ENCODE measurements around the gene GRAP2. TPM values are rescaled to one million over a fixed set of nuclear protein-coding genes. Genes with fewer than 3 reads are reported as not detected.

The GRAP2 gene
- total RNA-seq, 4 donors from 2014 or later, result 0.97 to 2.0 TPM; not detected in 2

GRCh38 chr22:39939830-39940229 is 38.9 kb downstream of the GRAP2 start:
- Histone ChIP-seq H3K9me3 (no peaks in the 10 kb centered on the region), H3K36me3 (no peaks in the 10 kb centered on the region), H3K4me3 (no peak overlapping the region), H3K27ac (no peak overlapping the region), H3K4me1 (no peaks in the 10 kb centered on the region), H3K27me3 (no peaks in the 10 kb centered on the region)
- no peak for DNase-seq
- intact Hi-C loops (cut with DNase I; ENCODE audit: low total_unique reads), result no loop called here
- TF ChIP-seq CTCF (IDR thresholded peaks at IDR 0.05) (no peak), POLR2A (IDR thresholded peaks at IDR 0.05) (no peak)

- intact Hi-C loops (cut with DNase I; ENCODE audit: low total_unique reads), result no loop called here
- no peaks in the 10 kb centered on the region for H3K27me3 ChIP-seq
- H3K4me3 ChIP-seq, result no peak overlapping the region
- no peaks in the 10 kb centered on the region for H3K9me3 ChIP-seq
- no peak for TF ChIP-seq CTCF (IDR thresholded peaks at IDR 0.05)
- TF ChIP-seq POLR2A (IDR thresholded peaks at IDR 0.05), result no peak
- H3K27ac ChIP-seq, result no peak overlapping the region
- no peaks in the 10 kb centered on the region for H3K4me1 ChIP-seq
- no peak for DNase-seq
- H3K36me3 ChIP-seq, result no peaks in the 10 kb centered on the region
Observed at GRCh38 chr22:39940757-39941305, 39.9 kb downstream of the GRAP2 start.

DNA sequence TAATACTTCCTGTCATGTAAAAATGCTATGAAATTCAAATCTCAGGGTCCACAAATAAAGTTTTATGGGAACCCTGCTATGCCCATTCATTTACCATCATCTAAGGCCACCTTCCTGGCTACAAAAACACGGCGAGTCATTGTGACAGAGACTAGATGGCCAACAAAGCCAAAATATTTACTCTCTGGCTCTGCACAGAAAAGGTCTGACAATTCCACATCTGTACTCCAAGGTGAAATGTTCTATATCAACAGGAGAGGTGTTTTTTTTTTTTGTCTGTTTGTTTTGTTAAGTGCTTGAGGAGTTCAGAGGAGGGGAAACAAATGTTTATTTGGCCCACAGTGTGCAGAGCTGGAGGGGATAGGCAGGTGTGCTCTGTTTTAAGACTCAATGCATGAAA is 40.7 kb downstream of the GRAP2 start:
- DNase-seq, result no peak
- no peaks in the 10 kb centered on the region for H3K27me3 ChIP-seq
- intact Hi-C loops (cut with DNase I; ENCODE audit: low total_unique reads), result no loop called here
- H3K4me1 ChIP-seq, result no peaks in the 10 kb centered on the region
- H3K4me3 ChIP-seq, result no peak overlapping the region
- H3K9me3 ChIP-seq, result no peaks in the 10 kb centered on the region
- TF ChIP-seq POLR2A (IDR thresholded peaks at IDR 0.05) (no peak), CTCF (IDR thresholded peaks at IDR 0.05) (no peak)
- no peaks in the 10 kb centered on the region for H3K36me3 ChIP-seq
- H3K27ac ChIP-seq, result no peak overlapping the region

DNA sequence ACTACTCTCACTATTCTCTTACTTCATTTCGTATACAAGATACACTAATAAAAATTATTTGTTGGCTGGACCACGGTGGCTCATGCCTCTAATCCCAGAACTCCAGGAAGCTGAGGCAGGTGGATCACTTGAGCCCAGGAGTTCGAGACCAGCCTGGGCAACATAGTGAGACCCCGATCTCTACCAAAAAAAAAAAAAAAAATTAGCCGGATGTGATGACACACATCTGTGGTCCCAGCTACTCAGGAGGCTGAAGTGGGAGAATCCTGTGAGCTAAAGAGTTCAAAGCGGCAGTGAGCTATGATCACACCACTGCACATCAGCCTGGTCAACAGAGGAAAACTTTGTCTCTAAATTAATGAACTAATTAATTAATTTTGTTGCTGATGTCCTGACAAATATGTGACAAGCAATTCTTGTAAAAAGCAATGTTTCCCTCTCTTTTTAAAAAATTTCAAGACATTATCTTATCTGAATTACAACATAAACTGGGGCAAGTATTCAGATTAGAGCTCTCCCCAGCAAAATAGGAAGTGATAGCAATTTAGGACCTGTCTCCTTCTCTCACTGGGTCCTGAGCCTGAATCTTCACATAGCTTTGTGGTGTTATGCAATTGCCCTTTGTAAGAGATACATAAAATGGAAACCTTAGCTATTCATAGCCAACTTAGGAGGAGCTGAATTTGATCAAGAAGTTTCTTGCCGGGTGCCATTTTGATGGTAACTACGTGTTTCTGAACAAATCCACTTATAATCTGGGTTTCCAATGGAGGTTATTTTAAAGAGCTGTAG is 41.8 kb downstream of the GRAP2 start:
- no peaks in the 10 kb centered on the region for H3K9me3 ChIP-seq
- TF ChIP-seq POLR2A (IDR thresholded peaks at IDR 0.05), result no peak
- TF ChIP-seq CTCF (IDR thresholded peaks at IDR 0.05), result no peak
- no peak overlapping the region for H3K27ac ChIP-seq
- H3K27me3 ChIP-seq, result no peaks in the 10 kb centered on the region
- no peaks in the 10 kb centered on the region for H3K36me3 ChIP-seq
- H3K4me1 ChIP-seq, result no peaks in the 10 kb centered on the region
- no peak for DNase-seq
- intact Hi-C loops (cut with DNase I; ENCODE audit: low total_unique reads), result no loop called here
- no peak overlapping the region for H3K4me3 ChIP-seq

- DNase-seq, result no peak
- no peaks in the 10 kb centered on the region for H3K4me1 ChIP-seq
- no peaks in the 10 kb centered on the region for H3K27me3 ChIP-seq
- H3K36me3 ChIP-seq, result no peaks in the 10 kb centered on the region
- H3K27ac ChIP-seq, result no peak overlapping the region
- H3K9me3 ChIP-seq, result no peaks in the 10 kb centered on the region
- intact Hi-C loops (cut with DNase I; ENCODE audit: low total_unique reads), result no loop called here
- H3K4me3 ChIP-seq, result no peak overlapping the region
- TF ChIP-seq POLR2A (IDR thresholded peaks at IDR 0.05) (no peak), CTCF (IDR thresholded peaks at IDR 0.05) (no peak)
Observed at GRCh38 chr22:39943337-39943736, 42.5 kb downstream of the GRAP2 start.

All from uterus (tissue), 4 donors.